Endodermal cell (in vitro differentiated cells): ENCODE data around the gene FGF14. TPM values are rescaled to one million over a fixed set of nuclear protein-coding genes. Genes with fewer than 3 reads are reported as not detected.

ENCODE experiments used
- DNase-seq: peaks from one replicate; pipeline ENCODE4 v3.0.0-alpha.2; 2017
- H3K27ac ChIP-seq: 2 replicates; pipeline ENCODE4 v1.5.1; 2013; ENCODE audit warnings: mild to moderate bottlenecking, low read depth, low read length, moderate library complexity
- H3K27me3 ChIP-seq: 2 replicates; pipeline ENCODE4 v1.6.1; 2013; ENCODE audit warnings: mild to moderate bottlenecking, low read length, moderate library complexity; ENCODE audit not compliant: insufficient read depth, control insufficient read depth, poor library complexity, severe bottlenecking
- H3K36me3 ChIP-seq: 2 replicates; pipeline ENCODE4 v1.7.0; 2013; ENCODE audit warnings: mild to moderate bottlenecking, low read length, moderate library complexity; ENCODE audit not compliant: control insufficient read depth, insufficient read depth
- H3K4me1 ChIP-seq: one replicate; pipeline ENCODE4 v1.7.0; 2013; ENCODE audit warnings: low read length; ENCODE audit not compliant: control insufficient read depth, insufficient read depth
- H3K4me3 ChIP-seq: 2 replicates; pipeline ENCODE4 v1.5.1; 2013; ENCODE audit warnings: mild to moderate bottlenecking, low read length, moderate library complexity
- H3K9ac ChIP-seq: 2 replicates; pipeline ENCODE4 v1.6.1; 2013; ENCODE audit warnings: mild to moderate bottlenecking, low read length, moderate library complexity; ENCODE audit not compliant: poor library complexity, severe bottlenecking; ENCODE audit errors: extremely low read depth
- H3K9me3 ChIP-seq: 2 replicates; pipeline ENCODE4 v1.6.1; 2013; ENCODE audit warnings: mild to moderate bottlenecking, low read length, moderate library complexity; ENCODE audit not compliant: control insufficient read depth
- H3K27ac Mint-ChIP-seq: 2 replicates; pipeline ENCODE4 v1.8.0; 2020; ENCODE audit warnings: mixed read lengths
- H3K27me3 Mint-ChIP-seq: 2 replicates; pipeline ENCODE4 v1.8.0; 2021; ENCODE audit warnings: mild to moderate bottlenecking, mixed read lengths; ENCODE audit not compliant: insufficient read depth
- H3K36me3 Mint-ChIP-seq: 2 replicates; pipeline ENCODE4 v1.8.0; 2020; ENCODE audit warnings: low read depth, mixed read lengths
- H3K4me1 Mint-ChIP-seq: 2 replicates; pipeline ENCODE4 v1.8.0; 2020; ENCODE audit warnings: mixed read lengths
- H3K4me3 Mint-ChIP-seq: 2 replicates; pipeline ENCODE4 v1.8.0; 2020; ENCODE audit warnings: mild to moderate bottlenecking, moderate library complexity, mixed read lengths
- H3K9me3 Mint-ChIP-seq: 2 replicates; pipeline ENCODE4 v1.8.0; 2020; ENCODE audit warnings: mild to moderate bottlenecking, mixed read lengths
- WGBS, 2 experiments: methylation state at CpG; one replicate each; pipeline versions ENCODE4 v1.1.5 to v1.1.7; 2013; ENCODE audit warnings: missing lambda C conversion rate in 2 of 2, mixed read lengths in 1 of 2; ENCODE audit not compliant: insufficient coverage in 1 of 2, insufficient read length in 1 of 2; 5-methylcytosine and 5-hydroxymethylcytosine counted together
- total RNA-seq, 2 donors: library from RNA; stranded (reverse); fragmentation: NEBNext Ultra II Directional in 1 of 2; extraction: Animal tissue kit (Norgen Biotek cat#: 25700) in 1 of 2; gene quantifications; 2 replicates in 1 of 2; 3 replicates in 1 of 2; pipeline ENCODE4 v1.2.1, GENCODE V29; 2021
- TF ChIP-seq, protein P1 (sequence below): fragments of 200-600 bp; sonication (generic); conservative IDR thresholded peaks from 2 replicates; pipeline ENCODE4 v1.5.0; 2021; ENCODE audit warnings: antibody characterized with exemption, mild to moderate bottlenecking

FGF14 gene
- total RNA-seq, 2 donors from 2014 or later = 0.15 to 0.26 TPM

DNA sequence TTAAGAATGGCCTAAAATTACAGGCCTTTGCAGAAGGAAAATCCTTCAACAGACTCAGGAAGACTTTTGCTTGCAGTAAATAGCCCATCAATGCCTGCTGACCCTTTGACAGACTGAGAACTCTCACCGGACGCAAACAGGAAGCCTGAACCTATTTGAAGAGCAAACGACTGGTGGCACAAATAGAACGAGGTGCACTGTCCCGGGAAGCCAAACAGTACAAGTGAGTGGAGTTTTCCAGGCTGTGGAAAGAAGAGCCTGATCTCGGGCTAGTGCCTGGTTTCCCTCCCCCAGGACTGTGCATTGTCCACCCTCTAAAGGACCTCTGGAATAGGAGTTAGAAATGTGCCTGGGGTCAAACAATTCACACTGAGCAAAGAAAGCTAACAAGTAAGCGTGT, 165.5 kb downstream of the FGF14 start:
- H3K4me3 Mint-ChIP-seq = no peak overlapping the region
- Histone ChIP-seq H3K9ac (no peak overlapping the region), H3K9me3 (no peaks in the 10 kb centered on the region), H3K27me3 (no peaks in the 10 kb centered on the region), H3K4me1 (no peaks in the 10 kb centered on the region), H3K36me3 (no peaks in the 10 kb centered on the region), H3K4me3 (no peak overlapping the region), H3K27ac (no peak overlapping the region)
- peaks cover 26% of the 10 kb centered on the region for H3K4me1 Mint-ChIP-seq
- H3K27me3 Mint-ChIP-seq = no peaks in the 10 kb centered on the region
- DNase-seq = no peak
- no peaks in the 10 kb centered on the region for H3K9me3 Mint-ChIP-seq
- 94 to 96% methylated on average over 2 to 7 of the region's 7 CpGs for WGBS, 2 experiments
- no peaks in the 10 kb centered on the region for H3K36me3 Mint-ChIP-seq
- no peak overlapping the region for H3K27ac Mint-ChIP-seq
- TF ChIP-seq, protein P1, sequence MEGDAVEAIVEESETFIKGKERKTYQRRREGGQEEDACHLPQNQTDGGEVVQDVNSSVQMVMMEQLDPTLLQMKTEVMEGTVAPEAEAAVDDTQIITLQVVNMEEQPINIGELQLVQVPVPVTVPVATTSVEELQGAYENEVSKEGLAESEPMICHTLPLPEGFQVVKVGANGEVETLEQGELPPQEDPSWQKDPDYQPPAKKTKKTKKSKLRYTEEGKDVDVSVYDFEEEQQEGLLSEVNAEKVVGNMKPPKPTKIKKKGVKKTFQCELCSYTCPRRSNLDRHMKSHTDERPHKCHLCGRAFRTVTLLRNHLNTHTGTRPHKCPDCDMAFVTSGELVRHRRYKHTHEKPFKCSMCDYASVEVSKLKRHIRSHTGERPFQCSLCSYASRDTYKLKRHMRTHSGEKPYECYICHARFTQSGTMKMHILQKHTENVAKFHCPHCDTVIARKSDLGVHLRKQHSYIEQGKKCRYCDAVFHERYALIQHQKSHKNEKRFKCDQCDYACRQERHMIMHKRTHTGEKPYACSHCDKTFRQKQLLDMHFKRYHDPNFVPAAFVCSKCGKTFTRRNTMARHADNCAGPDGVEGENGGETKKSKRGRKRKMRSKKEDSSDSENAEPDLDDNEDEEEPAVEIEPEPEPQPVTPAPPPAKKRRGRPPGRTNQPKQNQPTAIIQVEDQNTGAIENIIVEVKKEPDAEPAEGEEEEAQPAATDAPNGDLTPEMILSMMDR = no peak

DNA sequence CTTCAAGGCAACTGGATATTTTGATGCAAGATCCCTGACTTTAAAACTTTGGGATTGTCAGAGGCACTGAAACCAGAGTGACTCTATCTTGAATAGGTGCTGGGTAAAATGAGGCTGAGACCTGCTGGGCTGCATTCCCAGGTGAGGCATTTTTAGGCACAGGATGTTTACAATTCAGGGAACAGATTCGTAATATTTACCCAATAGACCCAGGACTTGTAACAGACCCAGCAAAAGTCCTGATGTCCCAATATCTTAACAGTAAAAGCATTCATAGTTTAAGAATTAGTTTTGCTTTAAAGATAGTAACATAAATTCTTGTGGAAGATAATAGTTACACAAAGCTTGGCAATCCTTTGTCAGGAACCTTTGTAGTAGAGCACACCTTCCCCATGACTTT, 166.2 kb downstream of the FGF14 start:
- Mint-ChIP-seq H3K27ac (peak overlapping the region; percentile 60), H3K4me3 (no peak overlapping the region), H3K4me1 (peaks cover 26% of the 10 kb centered on the region), H3K9me3 (no peaks in the 10 kb centered on the region), H3K36me3 (no peaks in the 10 kb centered on the region), H3K27me3 (no peaks in the 10 kb centered on the region)
- WGBS, 2 experiments = 92% methylated on average over 1 of the region's 1 CpG; no CpG with 5 or more reads in 1 of the 2 experiments
- DNase-seq = no peak
- no peaks in the 10 kb centered on the region for H3K9me3 ChIP-seq
- no peaks in the 10 kb centered on the region for H3K36me3 ChIP-seq
- H3K4me1 ChIP-seq = no peaks in the 10 kb centered on the region
- no peak overlapping the region for H3K9ac ChIP-seq
- H3K27me3 ChIP-seq = no peaks in the 10 kb centered on the region
- no peak overlapping the region for H3K4me3 ChIP-seq
- no peak overlapping the region for H3K27ac ChIP-seq
- TF ChIP-seq, protein P1 = no peak

DNA sequence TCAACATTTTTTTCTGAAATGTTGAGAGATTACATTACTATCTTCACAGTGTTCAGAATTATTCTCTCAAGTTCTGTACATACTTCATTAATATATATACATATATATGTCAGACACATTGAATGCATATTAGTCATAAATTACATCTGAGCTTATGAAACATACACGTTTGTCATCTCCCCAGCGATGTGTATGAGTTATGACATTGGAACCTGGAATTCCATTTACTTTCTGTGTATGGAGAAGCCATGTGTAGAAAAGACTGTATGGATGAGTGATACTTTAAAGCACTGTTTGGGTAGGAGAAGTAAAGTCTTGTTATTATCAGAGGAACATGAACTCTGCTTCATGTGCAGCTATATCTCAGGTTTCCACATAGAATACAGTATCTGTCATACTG, 167.2 kb downstream of the FGF14 start:
- TF ChIP-seq, protein P1 = no peak
- H3K27me3 Mint-ChIP-seq = no peaks in the 10 kb centered on the region
- peaks cover 26% of the 10 kb centered on the region for H3K4me1 Mint-ChIP-seq

More for the DNA sequence above, 167.2 kb downstream of the FGF14 start:
- Mint-ChIP-seq H3K27ac (no peak overlapping the region), H3K36me3 (no peaks in the 10 kb centered on the region), H3K9me3 (no peaks in the 10 kb centered on the region), H3K4me3 (no peak overlapping the region)
- Histone ChIP-seq H3K36me3 (no peaks in the 10 kb centered on the region), H3K9me3 (no peaks in the 10 kb centered on the region), H3K9ac (no peak overlapping the region), H3K27ac (no peak overlapping the region), H3K4me1 (no peaks in the 10 kb centered on the region), H3K4me3 (no peak overlapping the region), H3K27me3 (no peaks in the 10 kb centered on the region)
- DNase-seq = no peak
- WGBS, 2 experiments = 94% methylated on average over 2 of the region's 2 CpGs; no CpG with 5 or more reads in 1 of the 2 experiments
